Endodermal cell (in vitro differentiated cells): ENCODE data around the gene NLRP11. TPM values are rescaled to one million over a fixed set of nuclear protein-coding genes. Genes with fewer than 3 reads are reported as not detected.
"Not testable (repeated sequence)": the region's sequence is repeated elsewhere in the genome, so short reads cannot be mapped to it uniquely, and the experiment has no call there.

Source experiments
- DNase-seq: peaks from one replicate; pipeline ENCODE4 v3.0.0-alpha.2; 2017
- H3K27ac ChIP-seq: 2 replicates; pipeline ENCODE4 v1.5.1; 2013; ENCODE audit warnings: mild to moderate bottlenecking, low read depth, low read length, moderate library complexity
- H3K27me3 ChIP-seq: 2 replicates; pipeline ENCODE4 v1.6.1; 2013; ENCODE audit warnings: mild to moderate bottlenecking, low read length, moderate library complexity; ENCODE audit not compliant: insufficient read depth, control insufficient read depth, poor library complexity, severe bottlenecking
- H3K36me3 ChIP-seq: 2 replicates; pipeline ENCODE4 v1.7.0; 2013; ENCODE audit warnings: mild to moderate bottlenecking, low read length, moderate library complexity; ENCODE audit not compliant: control insufficient read depth, insufficient read depth
- H3K4me1 ChIP-seq: one replicate; pipeline ENCODE4 v1.7.0; 2013; ENCODE audit warnings: low read length; ENCODE audit not compliant: control insufficient read depth, insufficient read depth
- H3K4me3 ChIP-seq: 2 replicates; pipeline ENCODE4 v1.5.1; 2013; ENCODE audit warnings: mild to moderate bottlenecking, low read length, moderate library complexity
- H3K9ac ChIP-seq: 2 replicates; pipeline ENCODE4 v1.6.1; 2013; ENCODE audit warnings: mild to moderate bottlenecking, low read length, moderate library complexity; ENCODE audit not compliant: poor library complexity, severe bottlenecking; ENCODE audit errors: extremely low read depth
- H3K9me3 ChIP-seq: 2 replicates; pipeline ENCODE4 v1.6.1; 2013; ENCODE audit warnings: mild to moderate bottlenecking, low read length, moderate library complexity; ENCODE audit not compliant: control insufficient read depth
- H3K27ac Mint-ChIP-seq: 2 replicates; pipeline ENCODE4 v1.8.0; 2020; ENCODE audit warnings: mixed read lengths
- H3K27me3 Mint-ChIP-seq: 2 replicates; pipeline ENCODE4 v1.8.0; 2021; ENCODE audit warnings: mild to moderate bottlenecking, mixed read lengths; ENCODE audit not compliant: insufficient read depth
- H3K36me3 Mint-ChIP-seq: 2 replicates; pipeline ENCODE4 v1.8.0; 2020; ENCODE audit warnings: low read depth, mixed read lengths
- H3K4me1 Mint-ChIP-seq: 2 replicates; pipeline ENCODE4 v1.8.0; 2020; ENCODE audit warnings: mixed read lengths
- H3K4me3 Mint-ChIP-seq: 2 replicates; pipeline ENCODE4 v1.8.0; 2020; ENCODE audit warnings: mild to moderate bottlenecking, moderate library complexity, mixed read lengths
- H3K9me3 Mint-ChIP-seq: 2 replicates; pipeline ENCODE4 v1.8.0; 2020; ENCODE audit warnings: mild to moderate bottlenecking, mixed read lengths
- whole genome bisulfite sequencing, 2 experiments: methylation state at CpG; one replicate each; pipeline versions ENCODE4 v1.1.5 to v1.1.7; 2013; ENCODE audit warnings: missing lambda C conversion rate in 2 of 2, mixed read lengths in 1 of 2; ENCODE audit not compliant: insufficient coverage in 1 of 2, insufficient read length in 1 of 2; 5-methylcytosine and 5-hydroxymethylcytosine counted together
- total RNA-seq, 2 donors: library from RNA; stranded (reverse); fragmentation: NEBNext Ultra II Directional in 1 of 2; extraction: Animal tissue kit (Norgen Biotek cat#: 25700) in 1 of 2; gene quantifications; 2 replicates in 1 of 2; 3 replicates in 1 of 2; pipeline ENCODE4 v1.2.1, GENCODE V29; 2021
- TF ChIP-seq, protein P1 (sequence below): fragments of 200-600 bp; sonication (generic); conservative IDR thresholded peaks from 2 replicates; pipeline ENCODE4 v1.5.0; 2021; ENCODE audit warnings: antibody characterized with exemption, mild to moderate bottlenecking

Gene NLRP11
- total RNA-seq, 2 donors from 2014 or later: not detected

DNA sequence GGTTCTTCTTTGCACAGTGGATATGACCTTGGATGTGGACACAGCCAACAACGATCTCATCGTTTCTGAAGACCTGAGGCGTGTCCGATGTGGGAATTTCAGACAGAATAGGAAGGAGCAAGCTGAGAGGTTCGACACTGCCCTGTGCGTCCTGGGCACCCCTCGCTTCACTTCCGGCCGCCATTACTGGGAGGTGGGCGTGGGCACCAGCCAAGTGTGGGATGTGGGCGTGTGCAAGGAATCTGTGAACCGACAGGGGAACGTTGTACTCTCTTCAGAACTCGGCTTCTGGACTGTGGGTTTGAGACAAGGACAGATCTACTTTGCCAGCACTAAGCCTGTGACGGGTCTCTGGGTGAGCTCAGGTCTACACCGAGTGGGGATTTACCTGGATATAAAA lies 53.5 kb downstream of the NLRP11 start:
- Histone ChIP-seq H3K4me3 (no peak overlapping the region), H3K36me3 (no peaks in the 10 kb centered on the region), H3K9ac (no peak overlapping the region), H3K9me3 (peaks cover 53% of the 10 kb centered on the region), H3K27ac (no peak overlapping the region), H3K27me3 (no peaks in the 10 kb centered on the region), H3K4me1 (no peaks in the 10 kb centered on the region)
- Mint-ChIP-seq H3K27ac (no peak overlapping the region), H3K4me3 (no peak overlapping the region), H3K9me3 (peaks cover 86% of the 10 kb centered on the region), H3K27me3 (no peaks in the 10 kb centered on the region), H3K4me1 (no peaks in the 10 kb centered on the region), H3K36me3 (no peaks in the 10 kb centered on the region)
- TF ChIP-seq, protein P1, sequence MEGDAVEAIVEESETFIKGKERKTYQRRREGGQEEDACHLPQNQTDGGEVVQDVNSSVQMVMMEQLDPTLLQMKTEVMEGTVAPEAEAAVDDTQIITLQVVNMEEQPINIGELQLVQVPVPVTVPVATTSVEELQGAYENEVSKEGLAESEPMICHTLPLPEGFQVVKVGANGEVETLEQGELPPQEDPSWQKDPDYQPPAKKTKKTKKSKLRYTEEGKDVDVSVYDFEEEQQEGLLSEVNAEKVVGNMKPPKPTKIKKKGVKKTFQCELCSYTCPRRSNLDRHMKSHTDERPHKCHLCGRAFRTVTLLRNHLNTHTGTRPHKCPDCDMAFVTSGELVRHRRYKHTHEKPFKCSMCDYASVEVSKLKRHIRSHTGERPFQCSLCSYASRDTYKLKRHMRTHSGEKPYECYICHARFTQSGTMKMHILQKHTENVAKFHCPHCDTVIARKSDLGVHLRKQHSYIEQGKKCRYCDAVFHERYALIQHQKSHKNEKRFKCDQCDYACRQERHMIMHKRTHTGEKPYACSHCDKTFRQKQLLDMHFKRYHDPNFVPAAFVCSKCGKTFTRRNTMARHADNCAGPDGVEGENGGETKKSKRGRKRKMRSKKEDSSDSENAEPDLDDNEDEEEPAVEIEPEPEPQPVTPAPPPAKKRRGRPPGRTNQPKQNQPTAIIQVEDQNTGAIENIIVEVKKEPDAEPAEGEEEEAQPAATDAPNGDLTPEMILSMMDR: no peak
- 77 to 82% methylated on average over 12 to 16 of the region's 16 CpGs for WGBS, 2 experiments
- no peak for DNase-seq

GRCh38 chr19:55777528-55777927 lies 54.3 kb downstream of the NLRP11 start:
- TF ChIP-seq, protein P1: no peak
- no peak overlapping the region for H3K9ac ChIP-seq
- H3K4me1 ChIP-seq: no peaks in the 10 kb centered on the region
- Mint-ChIP-seq H3K27me3 (no peaks in the 10 kb centered on the region), H3K9me3 (peaks cover 78% of the 10 kb centered on the region), H3K4me3 (no peak overlapping the region), H3K4me1 (no peaks in the 10 kb centered on the region), H3K27ac (no peak overlapping the region), H3K36me3 (no peaks in the 10 kb centered on the region)
- no peaks in the 10 kb centered on the region for H3K27me3 ChIP-seq
- no peaks in the 10 kb centered on the region for H3K36me3 ChIP-seq
- H3K9me3 ChIP-seq: peaks cover 49% of the 10 kb centered on the region
- H3K27ac ChIP-seq: no peak overlapping the region
- no peak overlapping the region for H3K4me3 ChIP-seq
- peak; percentile 43 for DNase-seq
- WGBS, 2 experiments: 70% methylated on average over 7 of the region's 7 CpGs

DNA sequence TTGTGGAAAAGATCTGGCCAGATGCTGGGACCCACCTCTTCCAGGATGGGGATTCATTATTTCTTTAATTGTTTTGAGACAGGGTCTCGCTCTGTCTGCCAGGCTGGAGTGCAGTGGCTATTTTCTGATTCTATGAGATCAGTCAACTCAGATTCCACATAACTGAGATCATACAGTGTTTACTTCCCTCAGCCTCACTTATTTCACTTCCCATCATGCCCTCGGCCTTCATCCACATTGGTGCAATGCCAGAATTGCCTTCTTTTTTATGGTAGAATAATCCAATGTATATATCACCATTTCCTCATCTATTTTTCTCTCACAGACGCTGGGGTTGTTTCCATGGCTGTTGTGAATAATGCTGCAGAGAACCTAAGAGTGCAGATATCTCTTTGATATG lies 62.2 kb downstream of the NLRP11 start:
- WGBS, 2 experiments: 12% methylated on average over 1 of the region's 3 CpGs; no CpG with 5 or more reads in 1 of the 2 experiments
- DNase-seq, H3K9ac ChIP-seq, H3K27ac Mint-ChIP-seq, H3K27ac ChIP-seq, H3K4me1 ChIP-seq, H3K4me3 ChIP-seq, H3K36me3 Mint-ChIP-seq, H3K27me3 ChIP-seq, H3K36me3 ChIP-seq, H3K27me3 Mint-ChIP-seq, H3K4me1 Mint-ChIP-seq, H3K4me3 Mint-ChIP-seq: not testable (repeated sequence)
- peaks cover 41% of the 10 kb centered on the region for H3K9me3 ChIP-seq
- H3K9me3 Mint-ChIP-seq: peaks cover 52% of the 10 kb centered on the region

DNA sequence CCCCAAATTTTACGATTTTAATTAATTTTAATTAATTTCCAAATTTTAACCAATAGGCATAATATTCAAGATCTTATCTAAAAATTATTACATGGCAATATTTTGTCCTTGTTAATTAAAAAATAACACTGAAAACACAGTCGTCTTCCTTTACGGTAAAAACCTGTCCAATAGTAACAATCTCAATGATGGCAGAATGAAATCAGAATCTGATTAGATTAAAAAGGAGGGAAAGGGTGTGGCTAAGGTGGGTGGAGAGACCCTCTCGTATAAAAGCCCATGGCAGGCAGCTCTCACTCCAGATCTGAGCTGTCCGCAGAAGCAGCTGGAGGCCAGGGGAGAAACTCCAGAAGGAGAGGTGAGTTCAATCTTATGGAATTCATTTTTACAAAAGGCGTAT lies 63.0 kb downstream of the NLRP11 start, which contains the start of gene RFPL4AL1:
Gene RFPL4AL1 (plus strand): TSS at position 301 of the 400 bp plus-strand sequence. CDS start 2,687 bp downstream, outside the sequence.
- H3K27me3 Mint-ChIP-seq, H3K4me1 ChIP-seq, H3K4me3 ChIP-seq, H3K36me3 ChIP-seq, H3K27ac Mint-ChIP-seq, H3K4me1 Mint-ChIP-seq, DNase-seq, H3K9ac ChIP-seq, H3K36me3 Mint-ChIP-seq, H3K4me3 Mint-ChIP-seq, H3K27me3 ChIP-seq, H3K27ac ChIP-seq: not testable (repeated sequence)
- peaks cover 54% of the 10 kb centered on the region for H3K9me3 Mint-ChIP-seq
- 76 to 78% methylated on average over 3 to 5 of the region's 6 CpGs for WGBS, 2 experiments
- peaks cover 41% of the 10 kb centered on the region for H3K9me3 ChIP-seq
